SU-DHL-6 (cell line): ENCODE data around the gene TMEM175.
"Not testable (repeated sequence)": the region's sequence is repeated elsewhere in the genome, so short reads cannot be mapped to it uniquely, and the experiment has no call there.

Source experiments
- CTCF ChIP-seq: fragments of 200-600 bp; sonication (generic); IDR thresholded peaks from one replicate; pipeline ENCODE4 v1.5.1; 2017; ENCODE audit warnings: antibody characterized with exemption, mild to moderate bottlenecking, low read length, moderate library complexity; ENCODE audit not compliant: insufficient read depth, poor library complexity, severe bottlenecking
- EZH2phosphoT487 ChIP-seq: fragments of 200-600 bp; sonication (generic), shearing (Covaris generic); conservative IDR thresholded peaks from 2 replicates; pipeline ENCODE4 v1.6.1; 2018; ENCODE audit warnings: mild to moderate bottlenecking, antibody characterized with exemption, low read length, moderate library complexity, mixed read lengths

GRCh38 chr4:918591-918990 is 13.7 kb upstream of the TMEM175 start:
- not testable (repeated sequence) for TF ChIP-seq CTCF, EZH2phosphoT487
